ENCODE measurements around the gene THY1. TPM values are rescaled to one million over a fixed set of nuclear protein-coding genes. Genes with fewer than 3 reads are reported as not detected.

THY1 gene
- total RNA-seq, 4 donors from 2014 or later, result 2.1 to 28.1 (median 9.4) TPM

DNA sequence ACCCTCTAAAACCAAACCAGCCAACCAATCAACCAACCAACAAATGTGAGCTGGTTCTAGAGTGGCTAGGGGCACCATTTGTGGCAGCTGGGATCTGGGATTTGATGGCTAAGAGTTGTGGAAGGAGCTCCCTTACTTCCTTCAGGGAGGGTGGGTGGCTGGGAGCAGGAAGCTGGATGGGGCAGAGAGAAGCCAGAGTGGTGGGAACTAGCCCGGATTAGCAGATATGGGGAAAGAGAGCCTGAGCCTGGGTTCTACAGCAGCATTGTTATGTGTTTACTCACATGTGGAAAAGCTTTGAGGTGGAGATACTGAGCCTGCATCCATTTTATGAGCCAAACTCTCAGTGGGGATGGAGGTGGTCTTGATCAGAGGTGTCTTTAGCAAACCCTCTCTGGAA is 30.9 kb upstream of the THY1 start:
- H3K9me3 ChIP-seq, result no peaks in the 10 kb centered on the region
- no peak overlapping the region for H3K4me3 ChIP-seq
- no peak overlapping the region for H3K27ac ChIP-seq
- no peaks in the 10 kb centered on the region for H3K27me3 ChIP-seq
- no peaks in the 10 kb centered on the region for H3K36me3 ChIP-seq
- no peak for TF ChIP-seq POLR2A (IDR thresholded peaks at IDR 0.05)
- TF ChIP-seq, protein P1, sequence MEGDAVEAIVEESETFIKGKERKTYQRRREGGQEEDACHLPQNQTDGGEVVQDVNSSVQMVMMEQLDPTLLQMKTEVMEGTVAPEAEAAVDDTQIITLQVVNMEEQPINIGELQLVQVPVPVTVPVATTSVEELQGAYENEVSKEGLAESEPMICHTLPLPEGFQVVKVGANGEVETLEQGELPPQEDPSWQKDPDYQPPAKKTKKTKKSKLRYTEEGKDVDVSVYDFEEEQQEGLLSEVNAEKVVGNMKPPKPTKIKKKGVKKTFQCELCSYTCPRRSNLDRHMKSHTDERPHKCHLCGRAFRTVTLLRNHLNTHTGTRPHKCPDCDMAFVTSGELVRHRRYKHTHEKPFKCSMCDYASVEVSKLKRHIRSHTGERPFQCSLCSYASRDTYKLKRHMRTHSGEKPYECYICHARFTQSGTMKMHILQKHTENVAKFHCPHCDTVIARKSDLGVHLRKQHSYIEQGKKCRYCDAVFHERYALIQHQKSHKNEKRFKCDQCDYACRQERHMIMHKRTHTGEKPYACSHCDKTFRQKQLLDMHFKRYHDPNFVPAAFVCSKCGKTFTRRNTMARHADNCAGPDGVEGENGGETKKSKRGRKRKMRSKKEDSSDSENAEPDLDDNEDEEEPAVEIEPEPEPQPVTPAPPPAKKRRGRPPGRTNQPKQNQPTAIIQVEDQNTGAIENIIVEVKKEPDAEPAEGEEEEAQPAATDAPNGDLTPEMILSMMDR (IDR thresholded peaks at IDR 0.05), result no peak
- no peaks in the 10 kb centered on the region for H3K4me1 ChIP-seq
- no peak for DNase-seq

DNA sequence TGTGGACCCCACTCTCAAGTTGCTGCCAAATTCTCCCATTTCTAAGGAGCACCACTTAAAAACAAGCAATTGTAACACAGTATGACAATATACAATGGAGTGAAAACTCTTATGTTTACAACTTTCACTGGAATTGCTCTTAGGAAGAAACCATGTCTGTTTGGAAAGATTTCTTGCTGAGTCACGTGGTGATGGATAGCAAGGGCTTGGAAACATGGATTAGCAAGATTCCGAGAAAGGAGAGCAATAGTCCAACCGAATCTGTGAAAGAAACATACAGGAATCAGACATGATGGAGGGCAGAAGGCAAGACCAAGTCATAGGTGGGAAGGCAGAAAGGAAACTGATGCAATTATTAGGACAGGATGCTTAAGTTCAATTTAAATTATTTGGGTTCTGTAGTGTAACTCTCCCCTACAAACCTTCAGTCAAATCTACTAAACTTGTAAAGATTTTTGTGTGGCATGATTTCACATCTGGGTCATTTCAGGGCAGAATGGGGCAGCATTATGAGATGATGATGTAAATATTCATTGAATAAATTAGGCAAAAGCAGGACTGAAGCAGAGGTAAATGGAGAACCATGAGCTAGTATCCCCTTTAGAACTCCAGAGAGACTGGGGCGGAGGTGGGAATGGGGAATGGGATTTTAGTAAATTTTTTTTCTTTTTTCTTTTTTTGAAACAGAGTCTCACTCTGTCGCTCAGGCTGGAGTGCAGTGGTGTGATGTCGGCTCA is 27.8 kb upstream of the THY1 start:
- TF ChIP-seq, protein P1 (IDR thresholded peaks at IDR 0.05), result no peak

DNA sequence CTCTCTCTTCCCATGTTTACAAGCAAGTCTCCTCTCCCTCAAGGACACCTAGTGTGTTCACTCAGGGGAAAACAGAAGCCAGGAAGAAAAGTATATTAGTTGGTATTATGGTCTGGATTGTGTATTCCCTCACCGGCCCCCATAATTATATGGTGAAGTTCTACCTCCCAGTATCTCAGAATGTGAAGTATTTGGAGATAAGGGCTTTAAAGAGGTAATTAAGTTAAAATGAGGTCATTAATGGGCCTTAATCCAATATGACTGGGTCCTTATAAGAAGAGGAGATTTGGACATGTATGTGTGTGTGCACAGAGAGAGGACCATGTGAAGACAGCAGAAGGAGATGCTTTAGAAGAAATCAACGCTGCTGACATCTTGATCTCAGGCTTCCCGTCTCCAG is 26.5 kb upstream of the THY1 start:
- no peak for DNase-seq
- no peaks in the 10 kb centered on the region for H3K9me3 ChIP-seq
- TF ChIP-seq, protein P1 (IDR thresholded peaks at IDR 0.05), result no peak
- TF ChIP-seq POLR2A (IDR thresholded peaks at IDR 0.05), result no peak
- no peaks in the 10 kb centered on the region for H3K4me1 ChIP-seq
- no peaks in the 10 kb centered on the region for H3K27me3 ChIP-seq
- no peak overlapping the region for H3K27ac ChIP-seq
- no peak overlapping the region for H3K4me3 ChIP-seq
- H3K36me3 ChIP-seq, result no peaks in the 10 kb centered on the region

More for the DNA sequence above, 27.8 kb upstream of the THY1 start:
- Histone ChIP-seq H3K36me3 (no peaks in the 10 kb centered on the region), H3K27me3 (no peaks in the 10 kb centered on the region), H3K4me1 (no peaks in the 10 kb centered on the region), H3K9me3 (no peaks in the 10 kb centered on the region), H3K4me3 (no peak overlapping the region), H3K27ac (no peak overlapping the region)
- DNase-seq, result no peak

DNA sequence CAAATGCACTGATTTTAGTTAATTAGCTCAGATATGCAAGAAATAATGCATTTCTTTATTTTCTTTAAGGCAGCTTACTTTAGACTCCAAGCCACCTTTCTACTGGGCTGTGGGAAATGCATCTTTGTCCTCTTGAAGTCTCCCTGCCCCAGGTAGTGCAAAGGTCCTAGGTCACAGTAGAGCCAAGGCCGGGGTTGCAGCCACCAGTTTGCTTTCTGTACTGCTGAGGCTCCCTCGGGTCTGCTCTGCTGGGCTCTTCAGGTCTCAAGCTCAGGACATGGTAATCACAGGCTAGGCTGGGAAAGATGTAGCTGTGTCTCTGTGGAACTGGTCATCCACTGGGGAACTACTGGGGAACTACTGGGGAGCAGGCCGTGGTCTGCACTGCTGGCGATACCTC is 25.4 kb upstream of the THY1 start:
- Histone ChIP-seq H3K4me3 (no peak overlapping the region), H3K4me1 (no peaks in the 10 kb centered on the region), H3K27me3 (no peaks in the 10 kb centered on the region), H3K36me3 (no peaks in the 10 kb centered on the region), H3K27ac (no peak overlapping the region), H3K9me3 (no peaks in the 10 kb centered on the region)
- DNase-seq, result no peak
- no peak for TF ChIP-seq POLR2A (IDR thresholded peaks at IDR 0.05)
- TF ChIP-seq, protein P1 (IDR thresholded peaks at IDR 0.05), result no peak

DNA sequence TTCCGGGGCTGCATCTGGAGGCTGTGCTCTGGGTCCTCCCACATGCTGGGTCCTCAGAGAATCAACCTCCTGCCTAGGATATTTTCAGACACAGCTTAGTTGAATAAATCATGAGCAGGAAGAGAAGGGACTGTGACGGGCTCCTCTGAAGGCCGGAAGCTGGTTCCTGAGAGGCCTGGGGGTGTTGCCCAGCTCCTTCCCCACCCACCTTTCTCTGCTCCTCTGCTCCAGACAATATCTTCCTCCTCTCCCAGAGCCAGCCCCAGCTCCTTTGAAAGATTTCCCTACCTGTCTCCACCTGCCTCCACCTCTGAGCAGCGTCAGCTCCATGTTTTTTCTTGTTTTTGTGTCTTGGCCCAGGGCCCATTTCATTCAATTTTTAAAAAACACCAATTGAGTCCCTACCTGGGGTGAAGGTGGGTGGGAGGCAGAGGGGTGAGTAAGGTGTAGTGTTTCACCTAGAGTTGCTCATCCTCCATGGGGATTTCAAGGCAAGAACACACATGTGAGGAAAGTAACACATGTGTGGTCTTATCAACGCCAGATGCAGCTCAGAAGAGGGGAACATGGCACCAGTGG is 24.8 kb upstream of the THY1 start:
- H3K4me3 ChIP-seq, result no peak overlapping the region
- no peaks in the 10 kb centered on the region for H3K36me3 ChIP-seq
- TF ChIP-seq, protein P1 (IDR thresholded peaks at IDR 0.05), result no peak
- no peak for DNase-seq
- no peak overlapping the region for H3K27ac ChIP-seq
- H3K4me1 ChIP-seq, result no peaks in the 10 kb centered on the region
- H3K9me3 ChIP-seq, result no peaks in the 10 kb centered on the region
- H3K27me3 ChIP-seq, result no peaks in the 10 kb centered on the region

All from Peyer's patch (tissue), 4 donors.